Lung (tissue), 12 donors: ENCODE results near the gene LSM14A. TPM values are rescaled to one million over a fixed set of nuclear protein-coding genes. Genes with fewer than 3 reads are reported as not detected.
A peak's percentile ranks its signal among the peaks of the same experiment; 100 is the strongest.
"Not testable (repeated sequence)": the region's sequence is repeated elsewhere in the genome, so short reads cannot be mapped to it uniquely, and the experiment has no call there.

Experiments
- ATAC-seq: fragments of 200-7000 bp; cut with Tn5 transposase; one replicate; pipeline ENCODE4 v1.9.1; 2020; ENCODE audit warnings: moderate number of reproducible peaks; ENCODE audit not compliant: insufficient read depth, low FRiP score
- DNase-seq, 3 donors: peaks; one replicate each; pipeline ENCODE4 v3.0.0-alpha.2; 2013 to 2017
- H3K27ac ChIP-seq, 2 donors: one replicate each; pipeline ENCODE4 v1.5.1; 2013; ENCODE audit warnings: mild to moderate bottlenecking in 2 of 2, moderate library complexity in 2 of 2, control low read depth in 1 of 2, inconsistent platforms in 1 of 2, low read depth in 1 of 2, low read length in 1 of 2
- H3K27me3 ChIP-seq, 3 donors: one replicate each; pipeline ENCODE4 v1.5.1; 2013; ENCODE audit warnings: low read length in 2 of 3; ENCODE audit not compliant: control insufficient read depth in 3 of 3, insufficient read depth in 3 of 3
- H3K36me3 ChIP-seq, 4 donors: one replicate each; pipeline ENCODE4 v1.5.1; 2013; ENCODE audit warnings: low read length in 4 of 4, mild to moderate bottlenecking in 1 of 4, moderate library complexity in 1 of 4; ENCODE audit not compliant: control insufficient read depth in 4 of 4, insufficient read depth in 4 of 4
- H3K4me1 ChIP-seq, 5 donors: one replicate each; pipeline ENCODE4 v1.5.1; 2013; ENCODE audit warnings: low read length in 5 of 5, mild to moderate bottlenecking in 2 of 5, moderate library complexity in 1 of 5; ENCODE audit not compliant: control insufficient read depth in 5 of 5, insufficient read depth in 5 of 5
- H3K4me3 ChIP-seq: one replicate; pipeline ENCODE4 v1.5.1; 2013; ENCODE audit warnings: mild to moderate bottlenecking, control low read depth, moderate library complexity
- H3K9ac ChIP-seq, 2 donors: one replicate each; pipeline ENCODE4 v1.5.1; 2013; ENCODE audit warnings: low read length in 2 of 2, control low read depth in 1 of 2; ENCODE audit not compliant: insufficient read depth in 1 of 2
- H3K9me3 ChIP-seq, 4 donors: one replicate each; pipeline ENCODE4 v1.5.1; 2013; ENCODE audit warnings: low read length in 3 of 4, mild to moderate bottlenecking in 1 of 4, moderate library complexity in 1 of 4; ENCODE audit not compliant: control insufficient read depth in 4 of 4, insufficient read depth in 3 of 4
- CTCF ChIP-seq: IDR thresholded peaks from 2 replicates; pipeline ENCODE4 v1.5.1; 2012; ENCODE audit warnings: mild to moderate bottlenecking; ENCODE audit errors: control extremely low read depth, extremely low read depth
- WGBS, 2 donors: extraction: QIAGEN DNeasy Blood & Tissue Kit; methylation state at CpG; one replicate each; pipeline ENCODE4 v1.1.7; 2013; 5-methylcytosine and 5-hydroxymethylcytosine counted together
- polyA plus RNA-seq, 2 donors: library from polyadenylated mRNA; stranded (reverse); fragments of 200-250 nt; gene quantifications; one replicate each; pipeline ENCODE4 v1.2.1, GENCODE V29; 2013
- total RNA-seq, 2 donors: library from RNA; depleted of rRNA in 1 of 2; stranded (reverse); fragments of >200 nt in 1 of 2; gene quantifications; one replicate each; pipeline ENCODE4 v1.2.1, GENCODE V29; 2014 to 2021
- donor health status: control.
- donor health status: control.
- donor health status: Bipolar disorder and iron deficiency.
- donor health status: healthy.
- donor health status: DM: yes; HTN: yes; CAD: no.

The LSM14A gene
- total and polyA plus RNA-seq, 4 donors, result 52.9 to 153 (median 83.5) TPM

DNA sequence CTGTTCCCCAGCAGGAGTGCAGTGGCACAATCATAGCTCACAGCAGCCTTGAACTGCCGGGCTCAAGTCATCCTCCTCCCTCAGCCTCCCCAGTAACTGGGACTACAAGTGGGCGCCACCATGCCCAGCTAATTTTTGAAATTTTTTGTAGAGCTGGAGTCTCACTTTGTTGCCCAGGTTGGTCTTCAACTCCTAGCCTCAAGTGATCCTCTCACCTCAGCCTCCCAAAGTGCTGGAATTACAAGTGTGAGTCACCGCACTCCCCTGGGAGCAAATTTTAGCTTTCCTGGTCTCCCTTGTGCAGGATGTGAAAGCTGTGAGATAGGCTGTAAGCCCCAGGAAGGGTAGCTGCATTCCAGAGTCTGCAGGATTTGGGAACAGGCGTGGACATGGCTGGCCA is 76.6 kb downstream of the LSM14A start:
- Histone ChIP-seq H3K4me1 (peaks cover 0 to 3% (median 0%) of the 10 kb centered on the region in 5 donors), H3K4me3 (no peak overlapping the region), H3K27me3 (no peaks in the 10 kb centered on the region), H3K36me3 (no peaks in the 10 kb centered on the region), H3K9me3 (no peaks in the 10 kb centered on the region), H3K9ac (no peak overlapping the region), H3K27ac (no peak overlapping the region)
- TF ChIP-seq CTCF, result no peak
- no peak for DNase-seq
- 88 to 92% methylated on average over 4 of the region's 4 CpGs for WGBS, 2 donors
- no peak for ATAC-seq

- 95% methylated on average over 14 of the region's 14 CpGs for WGBS, 2 donors
- not testable (repeated sequence) for H3K9me3 ChIP-seq, H3K9ac ChIP-seq, H3K4me3 ChIP-seq, H3K27ac ChIP-seq, DNase-seq, H3K27me3 ChIP-seq, ATAC-seq, H3K36me3 ChIP-seq
- H3K4me1 ChIP-seq, result peaks cover 0 to 13% (median 4%) of the 10 kb centered on the region in 5 donors
Observed at GRCh38 chr19:34253167-34253566, 80.9 kb downstream of the LSM14A start.

- not testable (repeated sequence) for H3K9me3 ChIP-seq, H3K36me3 ChIP-seq, ATAC-seq, H3K27me3 ChIP-seq
- WGBS, 2 donors, result 59 to 72% methylated on average over 17 of the region's 17 CpGs
- Histone ChIP-seq H3K4me1 (peaks cover 0 to 13% (median 4%) of the 10 kb centered on the region in 5 donors), H3K9ac (peak overlapping the region; percentile 69 to 90), H3K27ac (peak overlapping the region; percentile 88 to 98), H3K4me3 (peak overlapping the region; percentile 95)
- DNase-seq, result peak in 1 of 3 donors; percentile 32
Observed at GRCh38 chr19:34253681-34254045, 81.4 kb downstream of the LSM14A start.

DNA sequence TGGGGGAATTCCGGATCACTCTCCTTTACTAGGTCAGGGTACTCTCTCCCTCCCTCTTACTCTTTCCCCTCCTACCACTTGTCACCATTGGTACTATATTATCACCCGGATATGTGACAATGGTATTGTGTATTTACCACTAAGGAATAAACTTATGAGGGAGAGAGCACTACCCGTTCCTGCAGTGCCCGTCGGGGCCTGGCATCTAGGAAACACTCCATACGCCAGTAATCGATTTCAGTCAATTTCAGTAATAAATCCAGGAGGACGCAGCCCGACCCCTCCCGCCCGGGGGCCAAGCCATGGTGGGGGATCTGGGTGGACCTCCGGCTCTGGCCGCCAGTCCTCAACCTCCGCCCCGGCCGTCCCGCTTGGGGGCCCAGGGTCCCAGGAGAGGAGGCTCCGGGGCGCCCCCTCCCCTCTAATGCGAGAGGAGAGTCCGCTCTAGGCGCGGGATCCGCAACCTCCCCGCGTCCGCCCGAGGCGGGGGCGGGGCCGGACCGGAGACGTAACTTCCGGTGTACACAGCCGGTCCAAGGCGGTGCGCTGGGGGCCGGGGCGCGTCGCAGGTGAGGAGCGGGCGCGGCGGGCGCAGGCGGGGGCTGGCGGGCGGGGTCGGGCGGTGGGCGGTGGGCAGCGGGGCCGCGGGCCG is 81.9 kb downstream of the LSM14A start, which contains the start of gene GARRE1:
Gene GARRE1, plus strand, starts transcription at position 509 of the 652 bp plus-strand sequence. CDS start 45,920 bp downstream, outside the sequence.
- H3K9ac ChIP-seq, result peak within 1 kb of the TSS; percentile 69 to 90
- peak within 1 kb of the TSS; percentile 95 for H3K4me3 ChIP-seq
- TF ChIP-seq CTCF, result no peak
- H3K36me3 ChIP-seq, result no peaks in the 10 kb centered on the region
- H3K9me3 ChIP-seq, result no peaks in the 10 kb centered on the region
- peak; percentile 86 to 90 (median 90) for DNase-seq
- H3K27ac ChIP-seq, result peak within 1 kb of the TSS; percentile 88 to 98
- peak; percentile 86 for ATAC-seq
- H3K4me1 ChIP-seq, result peaks cover 2 to 13% (median 4%) of the 10 kb centered on the region in 5 donors
- 1% methylated on average over 24 to 56 of the region's 56 CpGs for WGBS, 2 donors
- H3K27me3 ChIP-seq, result no peaks in the 10 kb centered on the region
